ENCODE data around the gene RYR3. TPM values are rescaled to one million over a fixed set of nuclear protein-coding genes. Genes with fewer than 3 reads are reported as not detected.

RYR3 gene
- total and polyA plus RNA-seq, 10 of the 15 experiments (the other 5 are each of a cell fraction or from before 2014, with no cell fraction given) = under 0.01 to 0.44 (median 0.16) TPM; not detected in 5

DNA sequence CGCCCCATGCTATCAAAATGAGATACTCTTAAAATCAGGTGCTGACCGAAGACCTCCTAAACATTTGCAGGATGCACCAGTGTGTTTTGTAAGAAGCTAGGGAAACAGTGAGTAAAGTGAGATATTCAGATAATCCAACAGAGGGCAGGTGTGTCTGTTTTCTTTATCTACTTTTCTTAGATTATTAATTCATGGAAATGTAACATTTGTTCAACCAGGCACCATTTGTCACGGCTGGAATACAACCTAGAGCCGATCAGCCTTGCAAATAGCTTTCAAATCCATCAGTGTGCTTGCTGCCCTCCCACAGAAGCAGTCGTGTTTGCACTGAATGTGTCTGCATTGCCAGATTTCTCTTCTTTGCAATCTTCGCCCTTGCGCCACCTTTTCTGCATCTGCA lies 455.6 kb downstream of the RYR3 start:
- Histone ChIP-seq H3K4me3 (no peak overlapping the region), H3K4me2 (ENCODE audit: control insufficient read depth, insufficient read depth) (no peak overlapping the region), H4K20me1 (ENCODE audit: control insufficient read depth, insufficient read depth) (no peaks in the 10 kb centered on the region), H3K36me3 (ENCODE audit: control insufficient read depth in 2 of 2, insufficient read depth in 2 of 2, low read length in 1 of 2) (no peaks in the 10 kb centered on the region), H3K4me1 (ENCODE audit: control insufficient read depth, insufficient read depth, low read length) (no peaks in the 10 kb centered on the region), H3K27me3 (replicated peaks in 1 of 2; ENCODE audit: control insufficient read depth in 2 of 2, insufficient read depth in 2 of 2, low read length in 1 of 2) (no peaks in the 10 kb centered on the region), H3K79me2 (ENCODE audit: control insufficient read depth, insufficient read depth, low read length) (no peaks in the 10 kb centered on the region), H3K9me3 (replicated peaks; ENCODE audit: control insufficient read depth, insufficient read depth, low read length) (no peaks in the 10 kb centered on the region), H3K9ac (ENCODE audit: control insufficient read depth, insufficient read depth, low read length) (no peak overlapping the region), H2AFZ (ENCODE audit: control insufficient read depth, low read depth, low read length) (no peak overlapping the region), H3K27ac (ENCODE audit: control insufficient read depth, insufficient read depth) (no peak overlapping the region)
- ATAC-seq (no peak), FAIRE-seq (no peak), DNase-seq (ENCODE audit: low read depth, low spot score) (no peak)
- ChIA-PET RAD21 (ENCODE audit: unreplicated experiment) (no interaction called here), SMC1A (ENCODE audit: uncharacterized antibody, unreplicated experiment) (no interaction called here), POLR2A (no interaction called here), CTCF (interaction anchor here (1.1 kb wide), 1 partner anchor 36 kb away, joined by 3 read pairs; no protein-coding TSS in a partner anchor)
- intact Hi-C loops (cut with micrococcal nuclease; ENCODE audit: unreplicated experiment) = no loop called here
- in situ Hi-C loops (cut with MboI) = no loop called here
- TF ChIP-seq BMI1 (IDR thresholded peaks at IDR 0.05; ENCODE audit: borderline replicate concordance) (no peak), BACH1 (IDR thresholded peaks at IDR 0.05; ENCODE audit: borderline replicate concordance) (no peak), GABPA (IDR thresholded peaks at IDR 0.05; ENCODE audit: low read depth) (no peak), TBL1XR1 (IDR thresholded peaks at IDR 0.05; ENCODE audit: low read depth, low read length) (no peak), SP1 (IDR thresholded peaks at IDR 0.05; ENCODE audit: low read depth, low read length) (no peak), NFXL1 (IDR thresholded peaks at IDR 0.05; ENCODE audit: borderline replicate concordance) (no peak), MTA3 (IDR thresholded peaks at IDR 0.05; ENCODE audit: borderline replicate concordance, low read length) (no peak), ZNF207 (IDR thresholded peaks at IDR 0.05; ENCODE audit: borderline replicate concordance) (no peak), ATF7 (IDR thresholded peaks at IDR 0.05; ENCODE audit: low read depth) (no peak), IKZF2 (IDR thresholded peaks at IDR 0.05) (no peak), MTA2 (IDR thresholded peaks at IDR 0.05; ENCODE audit: low read depth) (no peak), RAD21 (IDR thresholded peaks at IDR 0.05; ENCODE audit: insufficient read depth, low read depth, low read length) (no peak)
- TF ChIP-seq, protein P1, sequence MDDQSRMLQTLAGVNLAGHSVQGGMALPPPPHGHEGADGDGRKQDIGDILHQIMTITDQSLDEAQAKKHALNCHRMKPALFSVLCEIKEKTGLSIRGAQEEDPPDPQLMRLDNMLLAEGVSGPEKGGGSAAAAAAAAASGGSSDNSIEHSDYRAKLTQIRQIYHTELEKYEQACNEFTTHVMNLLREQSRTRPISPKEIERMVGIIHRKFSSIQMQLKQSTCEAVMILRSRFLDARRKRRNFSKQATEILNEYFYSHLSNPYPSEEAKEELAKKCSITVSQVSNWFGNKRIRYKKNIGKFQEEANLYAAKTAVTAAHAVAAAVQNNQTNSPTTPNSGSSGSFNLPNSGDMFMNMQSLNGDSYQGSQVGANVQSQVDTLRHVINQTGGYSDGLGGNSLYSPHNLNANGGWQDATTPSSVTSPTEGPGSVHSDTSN (IDR thresholded peaks at IDR 0.05; ENCODE audit: insufficient replicate concordance, low read depth, low read length) = no peak
- TF ChIP-seq, protein P2, sequence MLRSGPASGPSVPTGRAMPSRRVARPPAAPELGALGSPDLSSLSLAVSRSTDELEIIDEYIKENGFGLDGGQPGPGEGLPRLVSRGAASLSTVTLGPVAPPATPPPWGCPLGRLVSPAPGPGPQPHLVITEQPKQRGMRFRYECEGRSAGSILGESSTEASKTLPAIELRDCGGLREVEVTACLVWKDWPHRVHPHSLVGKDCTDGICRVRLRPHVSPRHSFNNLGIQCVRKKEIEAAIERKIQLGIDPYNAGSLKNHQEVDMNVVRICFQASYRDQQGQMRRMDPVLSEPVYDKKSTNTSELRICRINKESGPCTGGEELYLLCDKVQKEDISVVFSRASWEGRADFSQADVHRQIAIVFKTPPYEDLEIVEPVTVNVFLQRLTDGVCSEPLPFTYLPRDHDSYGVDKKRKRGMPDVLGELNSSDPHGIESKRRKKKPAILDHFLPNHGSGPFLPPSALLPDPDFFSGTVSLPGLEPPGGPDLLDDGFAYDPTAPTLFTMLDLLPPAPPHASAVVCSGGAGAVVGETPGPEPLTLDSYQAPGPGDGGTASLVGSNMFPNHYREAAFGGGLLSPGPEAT (IDR thresholded peaks at IDR 0.05; ENCODE audit: low read depth) = no peak
- 30% methylated on average over 7 of the region's 7 CpGs for WGBS (ENCODE audit: insufficient coverage, insufficient replicate concordance, low lambda C conversion rate, missing lambda C conversion rate)
- BruUV-seq (replicated peaks) = no TSS peak
